Head of caudate nucleus (tissue), 42 donors: Measurements from ENCODE around the gene AFAP1L1.
A peak's percentile ranks its signal among the peaks of the same experiment; 100 is the strongest.
"Not testable (repeated sequence)": the region's sequence is repeated elsewhere in the genome, so short reads cannot be mapped to it uniquely, and the experiment has no call there.

Source experiments
- DNase-seq, 42 donors: peaks; one replicate each; pipeline versions ENCODE4 v3.0.0 to v3.0.0-alpha.2; 2020 to 2021; ENCODE audit warnings: mixed read lengths in 7 of 42
- intact Hi-C: fragments of 100-400 bp; cut with DNase I; formaldehyde crosslinking; loops from one replicate; pipeline ENCODE4 v1.15.0; 2022

The AFAP1L1 gene

DNA sequence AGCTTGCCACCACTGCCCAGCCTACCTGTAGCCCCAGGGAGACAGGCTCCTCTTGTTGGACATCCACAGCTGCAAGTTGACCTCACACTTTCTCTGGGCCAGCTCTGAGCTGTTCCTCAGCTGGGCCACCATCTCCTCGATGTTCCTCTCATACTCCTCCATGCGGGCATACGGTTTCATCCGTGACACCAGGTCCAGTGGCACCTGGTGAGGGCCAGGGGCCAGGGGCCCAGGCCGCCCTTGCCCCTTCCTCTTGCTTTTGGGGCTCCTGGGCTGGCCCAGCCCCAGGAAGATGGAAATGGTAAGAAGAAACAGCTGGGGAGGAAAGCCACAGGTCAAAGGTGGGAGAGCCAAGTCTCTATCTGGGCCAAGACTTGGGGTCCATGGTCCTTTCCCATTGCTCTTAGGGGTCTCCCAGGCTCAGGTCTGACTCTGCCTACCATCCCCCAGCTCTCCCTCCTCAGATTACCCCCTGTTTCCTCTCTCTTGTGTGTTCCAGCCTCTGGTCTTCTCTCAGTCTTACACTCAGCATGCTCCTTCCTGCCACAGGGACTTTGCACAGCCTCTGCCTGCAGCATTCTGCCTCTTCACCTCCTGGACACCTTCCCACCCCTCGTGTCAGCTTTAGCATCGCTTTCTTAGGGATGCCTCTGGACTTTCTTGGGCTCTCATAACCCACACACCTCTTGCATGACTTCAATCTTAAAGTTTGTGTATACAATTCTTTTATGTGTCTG lies 105.2 kb downstream of the AFAP1L1 start:
- intact Hi-C loops, result loop anchor here (10.0 kb wide), 1 partner anchor 62 kb away; no protein-coding TSS in a partner anchor
- no peak for DNase-seq

- intact Hi-C loops, result loop anchor here (10.0 kb wide), 1 partner anchor 64 kb away; no protein-coding TSS in a partner anchor
- no peak for DNase-seq
These were observed 106.7 kb downstream of the AFAP1L1 start for GRCh38 chr5:149378241-149378820.

DNA sequence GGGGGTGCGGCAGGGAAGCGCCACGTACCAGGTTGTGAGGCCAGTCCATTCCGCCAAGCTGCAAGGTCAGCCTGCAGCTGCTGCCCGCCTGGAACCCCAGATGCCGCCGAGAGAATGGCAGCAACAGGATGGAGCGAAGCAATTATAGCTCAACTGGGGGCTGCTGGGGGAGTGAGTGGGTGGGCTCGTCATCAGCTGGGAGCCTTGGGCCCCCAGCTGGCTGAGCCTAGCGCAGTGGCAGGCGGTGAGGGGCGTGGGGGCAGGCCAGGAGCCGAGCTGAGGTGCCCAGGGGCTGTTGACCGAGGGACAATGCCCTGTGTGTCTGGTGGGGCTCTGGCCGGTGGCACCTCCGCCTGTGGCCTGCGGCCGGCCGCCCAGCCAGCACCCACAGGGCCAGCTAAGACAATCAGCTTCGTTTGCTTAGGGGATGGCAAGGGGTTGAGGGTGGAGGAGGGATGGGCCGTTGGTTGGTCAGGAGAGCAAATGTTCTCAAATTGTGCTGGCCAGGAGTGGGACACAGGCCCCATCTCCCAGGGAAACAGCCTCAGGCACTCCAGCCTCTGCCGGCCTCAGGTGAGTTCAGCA lies 107.6 kb downstream of the AFAP1L1 start, which contains the start of gene IL17B:
Gene IL17B, minus strand, starts transcription at position 116 of the 585 bp plus-strand sequence. Its CDS starts 67 bp downstream, at position 49.
- intact Hi-C loops, result loop anchor here (10.0 kb wide), 1 partner anchor 64 kb away; no protein-coding TSS in a partner anchor
- DNase-seq, result no peak

GRCh38 chr5:149379818-149380374 lies 108.2 kb downstream of the AFAP1L1 start:
- no peak for DNase-seq
- intact Hi-C loops, result loop anchor here (5.0 to 10.0 kb wide), 2 partner anchors 52 to 65 kb away; no protein-coding TSS in a partner anchor

DNA sequence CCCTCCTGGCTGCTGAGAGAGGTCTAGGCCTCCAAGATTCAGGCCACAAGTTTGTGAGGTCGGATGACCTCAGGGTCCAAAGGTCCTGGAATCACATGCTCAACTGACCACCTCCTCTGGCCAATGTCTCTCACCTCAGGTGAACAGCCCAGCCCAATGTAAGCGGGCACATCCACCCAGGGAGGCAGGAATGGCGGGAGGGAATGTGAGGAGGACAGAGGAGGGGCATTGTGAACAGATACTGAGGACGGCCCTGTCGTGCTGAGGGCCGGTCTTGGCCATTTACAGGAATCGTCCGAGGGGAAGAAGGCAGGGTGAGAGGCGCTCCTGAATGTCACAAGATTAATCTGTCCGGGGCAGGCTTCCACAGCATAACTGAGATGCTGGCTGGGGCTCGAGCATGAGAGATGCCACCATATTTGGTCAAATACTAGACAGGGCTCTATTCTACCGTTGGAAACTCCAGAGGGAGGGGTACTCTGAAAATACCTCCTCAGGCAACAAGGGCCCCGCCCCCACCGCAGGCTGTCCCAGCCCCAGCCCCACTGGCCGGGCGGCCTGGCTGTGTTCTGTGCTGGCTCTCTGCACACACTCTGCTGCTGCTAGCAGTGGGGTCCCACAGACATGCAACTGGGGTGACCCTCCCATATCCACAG lies 108.9 kb downstream of the AFAP1L1 start:
- DNase-seq, result no peak
- intact Hi-C loops, result loop anchor here (5.0 kb wide), 1 partner anchor 52 kb away; no protein-coding TSS in a partner anchor

GRCh38 chr5:149381261-149381985 lies 109.8 kb downstream of the AFAP1L1 start:
- no peak for DNase-seq
- intact Hi-C loops, result loop anchor here (5.0 kb wide), 1 partner anchor 51 kb away; no protein-coding TSS in a partner anchor

DNA sequence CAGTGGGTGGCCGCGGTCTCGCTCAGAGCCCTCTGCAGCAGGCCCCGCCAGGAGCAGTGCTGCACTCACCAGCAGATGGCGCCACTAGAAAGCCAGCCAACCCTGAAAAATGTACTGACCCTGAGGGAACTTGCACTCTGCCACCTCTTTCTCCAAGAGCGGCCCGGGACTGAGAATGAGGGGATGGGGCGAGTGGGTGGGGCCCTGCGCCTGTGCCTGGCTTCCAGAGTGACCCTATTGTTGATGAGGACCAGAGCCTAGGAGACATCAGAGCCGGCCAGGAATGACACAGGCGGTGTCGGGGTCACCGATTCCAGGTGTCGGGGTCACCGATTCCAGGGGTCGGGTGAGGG lies 110.3 kb downstream of the AFAP1L1 start:
- intact Hi-C loops, result loop anchor here (5.0 kb wide), 1 partner anchor 50 kb away; no protein-coding TSS in a partner anchor
- peak; percentile 38 to 87 (median 70) for DNase-seq

DNA sequence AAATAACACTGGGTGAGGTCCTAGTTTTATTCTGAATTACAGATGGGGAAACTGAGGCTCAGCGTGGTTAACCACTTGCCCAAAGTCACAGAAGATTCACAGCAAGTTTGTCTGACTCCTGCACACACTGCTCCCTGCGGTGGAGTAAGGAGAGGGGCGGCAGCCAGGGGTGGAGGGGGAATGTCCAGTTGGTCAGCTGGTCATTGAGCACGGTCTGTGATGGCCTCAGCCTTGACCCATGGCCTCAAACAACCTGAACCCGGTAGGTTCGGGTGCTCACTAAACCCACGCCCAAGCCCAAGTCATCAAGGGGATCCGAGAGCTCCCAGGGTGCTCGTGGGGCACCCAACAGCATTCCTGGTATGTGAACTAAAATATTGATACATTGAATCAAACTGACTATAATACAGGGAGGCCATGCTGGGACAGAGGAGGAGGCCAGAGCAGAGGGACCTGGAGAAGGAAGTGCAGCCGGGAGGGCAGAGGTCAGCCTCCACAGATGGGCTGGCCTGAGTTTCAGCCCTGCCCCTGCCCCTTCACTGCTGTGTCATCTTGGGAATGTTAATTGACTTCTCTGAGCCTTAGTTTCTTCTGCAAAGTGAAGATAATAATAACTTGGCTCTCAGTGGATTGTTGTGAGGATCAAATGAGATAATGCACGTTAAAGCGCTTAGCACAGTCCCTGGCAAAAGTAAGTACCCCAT lies 111.0 kb downstream of the AFAP1L1 start:
- no peak for DNase-seq
- intact Hi-C loops, result loop anchor here (5.0 kb wide), 1 partner anchor 50 kb away; no protein-coding TSS in a partner anchor

GRCh38 chr5:149383399-149383798 lies 111.7 kb downstream of the AFAP1L1 start:
- DNase-seq, result no peak
- intact Hi-C loops, result loop anchor here (5.0 kb wide), 1 partner anchor 49 kb away; no protein-coding TSS in a partner anchor

- intact Hi-C loops, result no loop called here
- DNase-seq, result no peak
These were observed 114.5 kb downstream of the AFAP1L1 start for GRCh38 chr5:149386166-149386565.

- no peak for DNase-seq
- intact Hi-C loops, result no loop called here
These were observed 115.5 kb downstream of the AFAP1L1 start for GRCh38 chr5:149387081-149387631.

DNA sequence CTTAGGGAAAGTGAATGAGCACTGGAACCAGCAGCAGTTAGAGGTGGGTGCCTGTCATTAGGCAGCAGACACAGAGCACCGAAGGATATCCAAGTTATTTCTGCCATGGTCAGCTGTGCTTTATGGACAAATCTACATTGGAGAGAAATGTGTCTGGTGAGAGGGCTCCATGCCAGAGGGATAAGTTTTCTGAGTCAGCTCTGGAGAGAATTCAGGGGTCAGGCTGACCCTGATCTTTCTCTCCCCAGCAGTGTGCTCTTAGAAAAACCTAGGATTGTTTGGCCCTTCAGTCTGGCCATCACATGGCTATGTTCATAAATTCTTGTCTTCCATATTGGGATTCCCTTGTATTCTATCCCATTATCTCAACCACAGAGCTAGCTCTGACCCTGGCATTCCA lies 116.3 kb downstream of the AFAP1L1 start:
- intact Hi-C loops, result no loop called here
- no peak for DNase-seq

- DNase-seq, result no peak
- intact Hi-C loops, result no loop called here
These were observed 117.0 kb downstream of the AFAP1L1 start for GRCh38 chr5:149388498-149389190.

GRCh38 chr5:149389552-149390495 lies 118.2 kb downstream of the AFAP1L1 start:
- intact Hi-C loops, result no loop called here
- no peak for DNase-seq

DNA sequence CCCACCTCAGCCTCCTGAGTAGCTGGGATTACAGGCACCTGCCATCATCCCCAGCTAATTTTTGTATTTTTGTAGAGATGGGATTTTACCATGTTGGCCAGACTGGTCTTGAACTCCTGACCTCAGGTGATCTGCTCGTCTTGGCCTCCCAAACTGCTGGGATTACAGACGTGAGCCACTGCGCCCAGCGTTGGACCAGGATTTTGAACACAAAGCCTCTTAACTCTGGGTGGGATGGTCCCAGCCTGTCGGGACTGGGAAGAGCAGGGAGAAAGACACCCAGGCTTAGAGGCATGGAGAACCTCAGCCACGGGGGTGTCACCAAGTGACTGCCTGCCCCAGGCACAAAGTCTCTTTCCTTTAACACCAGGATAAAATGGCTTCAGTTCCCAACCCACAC lies 119.4 kb downstream of the AFAP1L1 start:
- DNase-seq, intact Hi-C loops: not testable (repeated sequence)
